Hindlimb muscle (tissue), 1 donor: ENCODE measurements around the gene NLN. TPM values are rescaled to one million over a fixed set of nuclear protein-coding genes. Genes with fewer than 3 reads are reported as not detected.
"Not testable (repeated sequence)": the region's sequence is repeated elsewhere in the genome, so short reads cannot be mapped to it uniquely, and the experiment has no call there.

Experiments used
- DNase-seq: peaks from one replicate; pipeline ENCODE4 v3.0.0-alpha.2; 2013
- polyA plus RNA-seq: library from polyadenylated mRNA; unstranded; fragments of 120-200 nt; gene quantifications from one replicate; pipeline ENCODE4 v1.2.1, GENCODE V29; 2013; ENCODE audit not compliant: insufficient read length

Gene NLN
- polyA plus RNA-seq, 1 donor = 20.2 TPM

- DNase-seq = no peak
These were observed 112.3 kb downstream of the NLN start for GRCh38 chr5:65834306-65834705.

GRCh38 chr5:65835191-65835590 lies 113.2 kb downstream of the NLN start:
- no peak for DNase-seq

- no peak for DNase-seq
These were observed 115.1 kb downstream of the NLN start for GRCh38 chr5:65837139-65837538.

GRCh38 chr5:65839170-65839569 lies 117.2 kb downstream of the NLN start:
- DNase-seq = not testable (repeated sequence)

GRCh38 chr5:65840071-65840470 lies 118.1 kb downstream of the NLN start:
- DNase-seq = no peak

- DNase-seq = not testable (repeated sequence)
These were observed 122.8 kb downstream of the NLN start for GRCh38 chr5:65844763-65845162.

GRCh38 chr5:65846101-65846500 lies 124.1 kb downstream of the NLN start:
- no peak for DNase-seq

- DNase-seq = not testable (repeated sequence)
These were observed 125.0 kb downstream of the NLN start for GRCh38 chr5:65847019-65847418.

- not testable (repeated sequence) for DNase-seq
These were observed 127.9 kb downstream of the NLN start for GRCh38 chr5:65849918-65850317.

- no peak for DNase-seq
These were observed 132.9 kb downstream of the NLN start for GRCh38 chr5:65854925-65855324.

GRCh38 chr5:65855766-65856315 lies 133.8 kb downstream of the NLN start:
- no peak for DNase-seq

GRCh38 chr5:65856520-65856919 lies 134.5 kb downstream of the NLN start:
- DNase-seq = no peak

GRCh38 chr5:65858316-65858715 lies 136.3 kb downstream of the NLN start:
- DNase-seq = no peak

GRCh38 chr5:65861830-65862241 lies 139.8 kb downstream of the NLN start:
- DNase-seq = no peak

- DNase-seq = no peak
These were observed 140.4 kb downstream of the NLN start for GRCh38 chr5:65862384-65862783.

- DNase-seq = no peak
These were observed 141.7 kb downstream of the NLN start for GRCh38 chr5:65863747-65864146.

- DNase-seq = no peak
These were observed 145.0 kb downstream of the NLN start for GRCh38 chr5:65866837-65867521.

GRCh38 chr5:65867542-65868195 lies 145.7 kb downstream of the NLN start:
- no peak for DNase-seq

- DNase-seq = no peak
These were observed 146.5 kb downstream of the NLN start for GRCh38 chr5:65868509-65868908.

- DNase-seq = no peak
These were observed 149.2 kb downstream of the NLN start for GRCh38 chr5:65871182-65871581.

- not testable (repeated sequence) for DNase-seq
These were observed 149.8 kb downstream of the NLN start for GRCh38 chr5:65871776-65872175.

- no peak for DNase-seq
These were observed 151.3 kb downstream of the NLN start for GRCh38 chr5:65873181-65873750.

- no peak for DNase-seq
These were observed 152.2 kb downstream of the NLN start for GRCh38 chr5:65874241-65874640.

GRCh38 chr5:65876496-65876895 lies 154.5 kb downstream of the NLN start:
- no peak for DNase-seq
